ENCODE measurements around the gene ACOT9. TPM values are rescaled to one million over a fixed set of nuclear protein-coding genes. Genes with fewer than 3 reads are reported as not detected.
A peak's percentile ranks its signal among the peaks of the same experiment; 100 is the strongest.
"Not testable (repeated sequence)": the region's sequence is repeated elsewhere in the genome, so short reads cannot be mapped to it uniquely, and the experiment has no call there.

Gene ACOT9
- polyA plus RNA-seq, 1 donor from 2014 or later = 18.2 TPM

DNA sequence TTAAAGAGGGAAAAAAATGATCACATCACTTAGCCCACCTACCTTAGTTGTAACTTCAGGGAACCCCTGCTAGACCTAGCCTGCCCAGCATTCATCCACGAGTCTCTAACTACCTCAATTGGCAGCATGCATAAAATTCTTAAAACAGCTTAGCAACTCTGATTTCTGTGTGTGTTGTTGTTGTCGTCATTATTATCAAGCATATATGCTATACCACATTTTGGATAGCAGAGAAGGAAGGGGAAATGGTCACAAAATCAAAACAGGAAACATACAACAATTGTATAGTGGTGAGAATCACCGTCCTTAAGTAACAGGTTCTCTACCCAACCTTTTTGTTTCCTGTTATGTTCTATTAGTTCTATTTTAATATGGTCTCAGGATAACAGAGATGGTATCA, 2.7 kb upstream of the ACOT9 start:
- Mint-ChIP-seq H3K9me3 (no peaks in the 10 kb centered on the region), H3K36me3 (no peaks in the 10 kb centered on the region), H3K4me1 (peaks cover 5 to 16% (median 14%) of the 10 kb centered on the region in 3 donors), H3K27ac (peak overlapping the region in 1 of 3 donors; percentile 7), H3K27me3 (peaks cover 2% of the 10 kb centered on the region), H3K4me3 (peak overlapping the region in 3 of 4 donors; percentile 3 to 84 (median 31))

DNA sequence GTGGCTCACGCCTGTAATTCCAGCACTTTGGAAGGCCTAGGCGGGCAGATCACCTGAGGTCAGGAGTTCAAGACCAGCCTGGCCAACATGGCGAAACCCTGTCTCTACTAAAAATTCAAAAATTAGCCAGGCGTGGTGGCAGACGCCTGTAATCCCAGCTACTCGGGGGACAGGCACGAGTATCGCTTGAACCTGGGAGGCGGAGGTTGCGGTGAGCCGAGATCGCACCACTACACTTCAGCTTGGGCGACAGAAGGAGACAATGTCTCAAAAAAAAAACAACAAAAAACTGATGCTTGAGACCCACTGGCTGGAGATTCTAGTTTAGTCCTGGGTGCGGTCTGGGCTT, 521 bp upstream of the ACOT9 start:
- not testable (repeated sequence) for H3K36me3 Mint-ChIP-seq, H3K9me3 Mint-ChIP-seq, H3K27me3 Mint-ChIP-seq
- H3K27ac Mint-ChIP-seq = peak overlapping the region; percentile 84 to 92 (median 90)
- H3K4me3 Mint-ChIP-seq = peak overlapping the region; percentile 87 to 97 (median 94)
- peaks cover 10 to 19% (median 14%) of the 10 kb centered on the region in 3 donors for H3K4me1 Mint-ChIP-seq

DNA sequence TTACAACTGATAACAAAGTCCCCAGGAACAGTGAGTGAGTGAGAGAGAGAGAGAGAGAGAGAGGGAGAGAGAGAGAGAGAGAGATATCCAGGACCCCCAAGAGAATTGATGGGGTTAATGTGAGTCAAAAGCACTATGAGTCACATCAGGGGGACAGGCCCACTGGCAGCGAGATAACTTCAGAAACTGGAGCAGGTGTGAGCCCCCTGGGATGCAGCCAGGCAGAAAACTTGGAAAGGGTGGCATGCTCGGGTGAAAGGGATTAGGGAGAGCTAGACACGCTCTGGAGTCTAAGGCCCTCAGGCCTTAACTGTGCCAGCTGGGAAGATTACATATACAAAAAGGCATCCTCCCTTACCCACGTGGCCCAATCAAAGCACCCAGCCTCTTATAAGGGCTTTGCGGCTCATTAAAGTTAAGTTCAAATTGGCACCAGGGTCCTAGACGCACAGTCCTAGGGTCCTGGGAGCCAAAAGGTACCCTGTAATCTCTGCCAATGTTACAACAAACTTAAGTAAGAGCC, 841 bp downstream of the ACOT9 start:
- Mint-ChIP-seq H3K9me3 (no peaks in the 10 kb centered on the region), H3K27ac (peak overlapping the region; percentile 84 to 93 (median 90)), H3K27me3 (peaks cover 2% of the 10 kb centered on the region), H3K4me3 (peak overlapping the region; percentile 87 to 97 (median 94)), H3K36me3 (no peaks in the 10 kb centered on the region), H3K4me1 (peaks cover 10 to 19% (median 14%) of the 10 kb centered on the region in 3 donors)

DNA sequence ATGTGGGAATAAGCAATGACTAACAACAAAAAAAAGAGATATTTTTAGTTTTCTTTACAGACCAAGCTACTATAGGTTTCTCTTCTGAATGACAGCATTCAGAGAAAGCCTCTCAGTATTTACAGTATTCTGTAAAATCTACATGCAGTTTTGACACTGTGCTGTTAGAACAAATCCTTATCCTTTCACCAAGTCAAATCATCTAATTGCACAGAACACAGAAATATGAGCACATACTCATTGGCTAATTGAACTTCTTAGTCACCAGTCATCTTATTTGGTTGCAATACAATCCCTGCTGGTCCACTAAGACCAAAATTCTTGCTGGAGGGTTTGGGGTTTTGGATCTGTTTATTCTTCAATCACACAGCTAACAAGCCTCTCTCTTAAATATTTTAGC, 5.7 kb downstream of the ACOT9 start:
- H3K27ac Mint-ChIP-seq = peak overlapping the region in 1 of 3 donors; percentile 14
- H3K9me3 Mint-ChIP-seq = no peaks in the 10 kb centered on the region
- H3K4me1 Mint-ChIP-seq = peaks cover 14 to 23% (median 14%) of the 10 kb centered on the region in 3 donors
- H3K27me3 Mint-ChIP-seq = no peaks in the 10 kb centered on the region
- H3K36me3 Mint-ChIP-seq = no peaks in the 10 kb centered on the region
- H3K4me3 Mint-ChIP-seq = no peak overlapping the region

DNA sequence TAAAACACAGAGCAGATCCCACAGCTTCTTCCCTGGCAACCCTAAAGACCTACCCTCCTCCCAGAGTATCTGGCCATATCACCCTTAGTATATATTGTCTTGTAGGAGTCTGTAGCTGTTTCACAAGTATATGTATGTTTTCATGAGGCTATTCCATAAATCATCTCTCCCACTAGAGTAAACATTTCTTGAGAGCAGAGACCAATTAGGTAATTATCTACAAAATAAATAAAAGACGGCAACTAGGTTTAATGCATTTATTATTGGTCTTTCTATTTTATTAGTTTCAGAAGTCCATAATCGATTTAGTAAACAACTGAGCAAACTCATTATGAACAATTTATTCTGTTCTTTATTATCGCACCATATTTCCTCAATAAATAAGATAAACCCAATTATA, 7.0 kb downstream of the ACOT9 start:
- H3K36me3 Mint-ChIP-seq = no peaks in the 10 kb centered on the region
- peaks cover 11 to 17% (median 14%) of the 10 kb centered on the region in 3 donors for H3K4me1 Mint-ChIP-seq
- no peaks in the 10 kb centered on the region for H3K27me3 Mint-ChIP-seq
- H3K27ac Mint-ChIP-seq = no peak overlapping the region
- no peaks in the 10 kb centered on the region for H3K9me3 Mint-ChIP-seq
- H3K4me3 Mint-ChIP-seq = no peak overlapping the region

DNA sequence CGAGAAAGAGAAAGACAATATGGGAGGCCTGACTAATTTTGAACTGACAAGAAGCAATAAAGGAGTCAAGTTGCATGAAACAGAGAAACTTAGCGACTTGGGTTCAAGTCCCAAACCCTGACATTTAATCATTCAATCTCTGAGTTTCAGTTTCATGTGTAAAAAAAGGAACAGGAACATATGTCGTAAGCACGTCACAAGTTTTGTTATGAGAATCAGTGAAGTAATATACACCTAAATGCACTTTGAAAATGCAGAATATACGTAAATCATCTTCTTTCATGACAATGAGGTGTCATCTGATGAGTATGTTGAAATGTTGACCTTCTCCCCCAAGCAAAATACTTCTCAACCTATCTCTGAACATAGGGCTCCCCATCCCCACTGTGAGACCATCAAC, 10.4 kb downstream of the ACOT9 start:
- no peaks in the 10 kb centered on the region for H3K9me3 Mint-ChIP-seq
- peak overlapping the region in 2 of 4 donors; percentile 0 to 2 for H3K4me3 Mint-ChIP-seq
- peaks cover 9 to 13% (median 11%) of the 10 kb centered on the region in 3 donors for H3K4me1 Mint-ChIP-seq
- peak overlapping the region; percentile 63 to 85 (median 68) for H3K27ac Mint-ChIP-seq
- H3K36me3 Mint-ChIP-seq = no peaks in the 10 kb centered on the region
- no peaks in the 10 kb centered on the region for H3K27me3 Mint-ChIP-seq

DNA sequence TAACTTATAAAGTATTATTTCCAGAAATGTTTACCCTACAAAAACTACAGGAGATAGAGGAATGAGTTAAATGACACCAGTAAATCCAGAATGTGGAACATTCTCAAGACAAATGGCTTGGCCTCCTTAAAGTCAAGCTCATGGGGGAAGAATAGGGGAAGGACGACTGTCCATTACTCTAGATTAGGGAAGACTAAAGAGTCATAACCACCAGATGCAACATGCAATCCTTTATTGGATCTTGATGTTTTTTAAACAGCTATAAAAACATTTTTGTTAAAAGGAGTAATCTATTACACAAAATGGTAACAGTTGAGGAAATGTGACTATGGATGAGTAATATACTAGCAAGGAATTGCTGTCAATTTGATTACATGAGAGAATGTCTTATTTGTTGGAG, 11.1 kb downstream of the ACOT9 start:
- peak overlapping the region in 1 of 3 donors; percentile 65 for H3K27ac Mint-ChIP-seq
- no peaks in the 10 kb centered on the region for H3K36me3 Mint-ChIP-seq
- H3K4me3 Mint-ChIP-seq = no peak overlapping the region
- H3K4me1 Mint-ChIP-seq = peaks cover 10 to 13% (median 11%) of the 10 kb centered on the region in 3 donors
- no peaks in the 10 kb centered on the region for H3K27me3 Mint-ChIP-seq
- no peaks in the 10 kb centered on the region for H3K9me3 Mint-ChIP-seq

DNA sequence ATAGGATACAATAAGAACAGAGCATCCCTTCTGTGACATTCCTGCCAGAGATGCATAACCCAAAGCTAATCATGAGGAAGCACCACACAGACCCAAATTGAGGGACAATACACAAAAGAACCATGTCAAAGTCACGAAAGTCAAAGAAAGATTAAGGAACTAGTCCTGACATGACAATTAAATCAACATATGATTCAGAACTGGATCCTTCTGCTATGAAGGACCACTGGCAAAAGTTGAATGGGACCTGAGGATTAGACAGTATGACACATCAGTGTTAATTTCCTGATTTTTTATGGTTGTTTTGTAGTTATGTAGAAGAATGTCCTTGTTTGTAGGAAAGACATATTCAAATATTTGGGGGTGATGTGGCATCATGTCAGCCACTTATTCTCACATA, 13.9 kb downstream of the ACOT9 start:
- Mint-ChIP-seq H3K27me3 (no peaks in the 10 kb centered on the region), H3K9me3 (no peaks in the 10 kb centered on the region), H3K4me1 (peaks cover 9 to 15% (median 14%) of the 10 kb centered on the region in 3 donors), H3K27ac (no peak overlapping the region), H3K36me3 (peaks cover 2% of the 10 kb centered on the region), H3K4me3 (no peak overlapping the region)

DNA sequence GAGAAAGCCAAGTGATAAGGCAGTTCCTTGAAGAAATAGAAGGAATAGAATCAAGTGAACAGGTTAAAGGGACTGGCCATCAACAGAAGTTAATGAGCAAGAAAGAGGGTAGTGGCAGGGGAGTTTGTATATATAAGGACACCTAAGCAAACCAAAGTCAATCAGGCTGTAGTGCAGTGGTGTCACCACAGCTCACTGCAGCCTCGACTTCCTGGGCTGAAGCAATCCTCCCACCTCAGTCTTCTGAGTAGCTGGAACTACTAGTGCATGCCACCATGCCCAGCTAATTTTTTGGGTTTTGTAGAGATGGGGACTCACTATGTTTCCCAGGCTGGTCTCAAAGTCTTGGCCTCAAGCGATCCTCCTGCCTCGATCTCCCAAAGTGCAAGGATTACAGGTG, 15.9 kb downstream of the ACOT9 start:
- peaks cover 0 to 5% (median 5%) of the 10 kb centered on the region in 3 donors for H3K4me1 Mint-ChIP-seq
- H3K36me3 Mint-ChIP-seq = peaks cover 2% of the 10 kb centered on the region
- no peak overlapping the region for H3K27ac Mint-ChIP-seq
- no peaks in the 10 kb centered on the region for H3K9me3 Mint-ChIP-seq
- no peak overlapping the region for H3K4me3 Mint-ChIP-seq
- H3K27me3 Mint-ChIP-seq = no peaks in the 10 kb centered on the region

DNA sequence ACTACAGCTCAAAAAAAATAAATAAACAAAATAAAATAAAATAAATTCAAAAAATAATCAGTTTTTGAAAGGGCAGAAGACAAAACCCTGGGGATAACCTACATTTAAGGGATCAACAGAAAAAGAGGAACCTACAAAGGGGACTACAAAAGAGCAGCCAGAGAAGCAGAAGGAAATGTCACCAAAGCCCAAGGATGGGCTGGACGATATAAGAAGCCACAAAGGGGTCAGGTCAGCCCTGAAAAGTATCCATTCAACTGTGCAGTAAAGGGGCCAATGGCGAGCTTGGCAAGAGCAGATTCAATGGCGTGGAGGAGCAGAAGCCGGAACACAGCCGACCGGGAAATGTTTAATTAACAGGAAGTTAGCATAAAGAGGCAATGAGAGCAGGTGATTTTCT, 16.9 kb downstream of the ACOT9 start:
- peaks cover 2% of the 10 kb centered on the region for H3K36me3 Mint-ChIP-seq
- H3K4me3 Mint-ChIP-seq = peak overlapping the region in 2 of 4 donors; percentile 54 to 81
- peak overlapping the region in 2 of 3 donors; percentile 36 to 50 for H3K27ac Mint-ChIP-seq

DNA sequence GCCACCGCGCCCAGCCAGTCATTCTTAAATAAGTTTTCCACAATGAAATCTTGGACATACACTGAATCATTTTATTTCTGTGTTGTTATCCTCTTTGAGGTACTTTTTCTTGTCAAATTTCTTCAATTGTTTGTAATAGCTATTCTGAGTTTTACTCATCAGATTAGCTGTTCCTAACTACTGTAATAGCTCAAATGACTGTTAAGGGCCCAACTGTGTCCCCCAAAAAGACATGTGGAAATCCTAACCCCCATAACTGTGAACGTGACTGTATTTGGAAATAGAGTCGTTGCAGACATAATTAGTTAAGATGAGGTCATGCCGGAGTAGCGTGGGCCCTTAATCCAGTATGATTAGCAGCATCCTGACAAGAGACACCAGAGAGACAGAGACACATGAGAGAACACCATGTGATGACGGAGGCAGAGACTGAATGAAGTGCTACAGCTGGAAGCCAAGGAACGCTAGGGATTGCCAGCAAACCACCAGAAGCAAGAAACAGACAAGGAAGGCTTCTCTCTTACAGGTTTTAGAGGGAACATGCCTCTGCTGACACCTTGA, 22.9 kb downstream of the ACOT9 start:
- Mint-ChIP-seq H3K27ac (no peak overlapping the region), H3K4me1 (no peaks in the 10 kb centered on the region), H3K36me3 (no peaks in the 10 kb centered on the region), H3K9me3 (no peaks in the 10 kb centered on the region), H3K27me3 (no peaks in the 10 kb centered on the region), H3K4me3 (no peak overlapping the region)

More for the DNA sequence above, 16.9 kb downstream of the ACOT9 start:
- Mint-ChIP-seq H3K4me1 (peaks cover 0 to 5% (median 3%) of the 10 kb centered on the region in 3 donors), H3K9me3 (no peaks in the 10 kb centered on the region), H3K27me3 (no peaks in the 10 kb centered on the region)

DNA sequence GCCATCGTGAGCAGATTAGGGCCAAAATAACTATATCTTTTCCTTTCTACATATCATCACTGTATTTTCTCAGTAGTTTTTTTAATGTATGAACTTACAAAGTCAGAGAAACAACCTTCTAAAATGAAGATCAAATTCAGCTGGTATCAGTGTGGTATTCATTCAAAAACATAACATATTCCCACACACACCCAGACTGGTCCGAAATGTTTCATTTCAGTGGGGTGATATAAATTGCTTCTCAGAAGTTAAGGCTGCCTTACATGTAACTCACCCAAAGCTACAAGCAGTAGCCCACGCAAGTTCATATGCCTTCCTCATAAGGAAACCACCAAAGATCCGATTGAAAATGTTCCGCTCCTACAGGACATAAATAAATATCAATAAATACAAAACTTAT, 37.8 kb downstream of the ACOT9 start:
- Mint-ChIP-seq H3K27ac (no peak overlapping the region), H3K4me1 (no peaks in the 10 kb centered on the region), H3K9me3 (no peaks in the 10 kb centered on the region), H3K27me3 (no peaks in the 10 kb centered on the region), H3K4me3 (no peak overlapping the region), H3K36me3 (no peaks in the 10 kb centered on the region)

DNA sequence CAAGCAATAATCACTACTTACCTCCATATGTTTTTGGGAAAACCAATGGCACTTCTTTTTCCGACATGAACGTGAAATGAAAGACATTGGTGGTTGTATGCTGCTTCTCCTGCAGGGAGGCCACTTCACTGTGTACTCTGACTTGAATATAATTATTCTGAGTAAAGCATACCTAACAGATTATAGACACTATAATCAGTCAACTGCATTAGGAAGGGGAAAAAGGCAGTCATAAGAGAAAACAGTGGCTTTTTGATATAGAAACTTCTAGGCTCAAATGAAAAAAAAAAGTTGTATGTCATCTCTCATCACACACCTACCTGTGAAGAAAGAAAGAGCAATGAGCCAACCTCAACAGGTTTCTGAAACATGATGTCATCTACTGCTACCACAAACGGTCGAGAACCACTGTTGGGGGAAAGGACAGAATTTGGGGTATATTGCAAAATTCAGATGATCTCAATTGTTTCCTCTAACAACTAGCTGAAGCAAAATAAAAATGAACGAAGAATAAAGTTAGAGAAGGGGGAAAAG, 38.3 kb downstream of the ACOT9 start:
- H3K27me3 Mint-ChIP-seq = no peaks in the 10 kb centered on the region
- H3K27ac Mint-ChIP-seq = no peak overlapping the region
- H3K36me3 Mint-ChIP-seq = no peaks in the 10 kb centered on the region
- H3K9me3 Mint-ChIP-seq = no peaks in the 10 kb centered on the region
- H3K4me1 Mint-ChIP-seq = peaks cover 0 to 2% (median 0%) of the 10 kb centered on the region in 3 donors
- H3K4me3 Mint-ChIP-seq = no peak overlapping the region

DNA sequence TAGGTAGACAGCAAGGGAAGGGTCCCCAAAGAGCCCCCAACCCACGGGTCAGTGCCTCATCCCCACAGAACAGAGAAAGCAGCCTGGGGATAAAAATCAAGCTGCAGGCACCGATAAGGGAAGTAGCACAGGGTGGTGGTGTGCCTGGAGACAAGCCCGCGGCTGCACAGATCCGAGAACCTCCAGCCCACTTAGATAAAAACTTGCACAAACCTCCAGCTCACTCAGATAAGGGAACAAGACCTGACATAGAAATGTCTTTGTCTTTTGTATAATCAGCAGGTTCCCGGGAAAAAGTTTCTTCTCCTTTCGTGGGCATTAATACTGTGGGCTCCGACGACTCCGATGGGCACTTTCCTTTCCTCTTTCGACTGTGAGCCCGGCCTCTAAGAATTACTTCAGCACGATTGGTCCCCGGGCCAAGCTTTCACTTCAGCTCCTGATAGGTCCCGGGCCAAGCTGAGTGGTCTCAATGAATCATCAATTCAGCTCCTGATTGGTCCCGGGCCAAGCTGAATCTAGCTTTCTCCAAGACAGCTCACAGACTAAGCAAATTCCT, 43.4 kb downstream of the ACOT9 start:
- Mint-ChIP-seq H3K9me3 (no peaks in the 10 kb centered on the region), H3K4me3 (peak overlapping the region in 3 of 4 donors; percentile 72 to 91 (median 87)), H3K27ac (peak overlapping the region in 1 of 3 donors; percentile 34), H3K36me3 (no peaks in the 10 kb centered on the region), H3K4me1 (peaks cover 0 to 5% (median 0%) of the 10 kb centered on the region in 3 donors), H3K27me3 (no peaks in the 10 kb centered on the region)

DNA sequence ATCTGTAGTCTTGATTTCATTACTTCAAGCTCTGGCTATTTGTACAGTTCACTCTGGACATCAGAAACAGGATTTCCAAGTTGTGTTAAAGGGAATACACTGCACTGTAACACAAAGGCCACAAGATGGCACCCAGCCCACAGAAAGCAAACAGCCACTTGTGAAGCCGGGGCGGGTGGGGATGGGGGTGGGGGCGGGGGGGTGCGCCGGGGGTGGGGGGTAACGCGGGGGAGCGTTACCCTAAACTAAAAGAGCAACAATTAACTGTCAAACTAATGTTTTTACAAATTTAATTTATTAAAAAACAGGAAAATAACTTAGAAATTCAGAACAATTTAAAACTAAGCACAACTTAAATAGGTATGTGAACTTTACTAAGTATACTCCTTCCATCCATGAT, 48.5 kb downstream of the ACOT9 start:
- H3K4me3 Mint-ChIP-seq = no peak overlapping the region
- H3K36me3 Mint-ChIP-seq = no peaks in the 10 kb centered on the region
- peaks cover 0 to 4% (median 0%) of the 10 kb centered on the region in 3 donors for H3K4me1 Mint-ChIP-seq
- H3K9me3 Mint-ChIP-seq = no peaks in the 10 kb centered on the region
- no peak overlapping the region for H3K27ac Mint-ChIP-seq
- no peaks in the 10 kb centered on the region for H3K27me3 Mint-ChIP-seq

DNA sequence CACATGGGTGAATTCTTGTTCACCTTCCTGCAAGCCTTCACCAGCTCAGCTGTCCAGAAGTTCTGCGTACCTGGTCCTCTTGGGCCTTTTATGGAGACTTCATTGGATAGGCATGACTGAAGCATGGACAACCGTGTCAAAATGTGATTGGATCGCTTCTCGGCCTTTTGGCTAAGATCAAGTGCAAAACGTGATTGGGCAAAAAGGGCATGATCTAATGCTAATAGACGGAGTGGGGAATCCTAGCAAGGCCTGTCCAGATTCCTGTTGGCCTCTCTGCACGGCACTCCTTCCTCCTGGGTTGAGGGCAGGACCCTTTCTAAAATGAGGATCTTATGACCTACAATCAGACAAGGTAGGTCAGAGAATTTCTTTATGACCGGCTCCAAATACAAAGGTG, 50.9 kb downstream of the ACOT9 start:
- no peaks in the 10 kb centered on the region for H3K27me3 Mint-ChIP-seq
- no peak overlapping the region for H3K4me3 Mint-ChIP-seq
- H3K9me3 Mint-ChIP-seq = no peaks in the 10 kb centered on the region
- H3K4me1 Mint-ChIP-seq = peaks cover 0 to 1% (median 0%) of the 10 kb centered on the region in 3 donors
- H3K36me3 Mint-ChIP-seq = no peaks in the 10 kb centered on the region
- no peak overlapping the region for H3K27ac Mint-ChIP-seq
